Activated CD4-positive, alpha-beta T cell treated with anti-CD3 and anti-CD28 coated beads, Interleukin-2, amount 10 ng/mL, durations not matched to agents 24 days and 14 days (primary cell): Measurements from ENCODE around the gene ZC3H11A. TPM values are rescaled to one million over a fixed set of nuclear protein-coding genes. Genes with fewer than 3 reads are reported as not detected.

ENCODE experiments used
- DNase-seq: peaks from one replicate; pipeline ENCODE4 v3.0.0; 2022
- H3K27ac Mint-ChIP-seq: one replicate; pipeline ENCODE4 v1.8.0; 2022; ENCODE audit warnings: mild to moderate bottlenecking, mixed read lengths
- H3K27me3 Mint-ChIP-seq: one replicate; pipeline ENCODE4 v1.8.0; 2022; ENCODE audit warnings: mixed read lengths
- H3K36me3 Mint-ChIP-seq: one replicate; pipeline ENCODE4 v1.8.0; 2022; ENCODE audit warnings: low read depth, mild to moderate bottlenecking, mixed read lengths
- H3K4me1 Mint-ChIP-seq: one replicate; pipeline ENCODE4 v1.8.0; 2021; ENCODE audit warnings: mixed read lengths
- H3K4me3 Mint-ChIP-seq: one replicate; pipeline ENCODE4 v1.8.0; 2022; ENCODE audit warnings: mild to moderate bottlenecking, moderate library complexity, mixed read lengths
- H3K9me3 Mint-ChIP-seq: one replicate; pipeline ENCODE4 v1.8.0; 2021; ENCODE audit warnings: mixed read lengths
- intact Hi-C: fragments of 100-400 bp; cut with micrococcal nuclease; formaldehyde crosslinking; loops from one replicate; pipeline ENCODE4 v1.15.1; 2023
- total RNA-seq: library from RNA; stranded (reverse); gene quantifications from 2 replicates; pipeline ENCODE4 v1.2.3, GENCODE V29; 2022

Gene ZC3H11A
- total RNA-seq, 1 donor from 2014 or later = 83.9 TPM

DNA sequence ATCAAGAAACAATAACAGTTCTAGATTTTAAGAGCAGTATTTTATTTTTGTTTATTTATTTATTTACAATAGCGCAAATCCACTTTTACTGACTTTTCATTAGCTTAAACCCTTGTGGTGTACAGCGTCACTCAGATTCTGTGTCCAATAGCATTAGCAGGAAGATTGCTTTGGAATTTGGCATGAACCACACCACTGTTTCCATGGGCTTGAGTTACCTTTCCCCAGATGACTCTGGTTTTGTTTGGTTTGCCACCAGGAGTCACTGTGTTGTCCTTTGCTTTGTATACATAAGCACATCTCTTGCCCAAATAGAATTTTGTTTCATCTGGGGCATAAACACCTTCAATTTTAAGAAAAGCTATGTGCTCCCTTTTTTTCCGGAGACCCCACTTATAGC, 40.1 kb downstream of the ZC3H11A start:
- H3K4me3 Mint-ChIP-seq = no peak overlapping the region
- no peaks in the 10 kb centered on the region for H3K9me3 Mint-ChIP-seq
- intact Hi-C loops = loop anchor here (5.0 kb wide), 1 partner anchor 38 kb away; the partner anchor contains the start of genes ZBED6 and ZC3H11A
- peaks cover 64% of the 10 kb centered on the region for H3K36me3 Mint-ChIP-seq
- no peak for DNase-seq
- no peaks in the 10 kb centered on the region for H3K4me1 Mint-ChIP-seq
- no peaks in the 10 kb centered on the region for H3K27me3 Mint-ChIP-seq
- H3K27ac Mint-ChIP-seq = no peak overlapping the region

DNA sequence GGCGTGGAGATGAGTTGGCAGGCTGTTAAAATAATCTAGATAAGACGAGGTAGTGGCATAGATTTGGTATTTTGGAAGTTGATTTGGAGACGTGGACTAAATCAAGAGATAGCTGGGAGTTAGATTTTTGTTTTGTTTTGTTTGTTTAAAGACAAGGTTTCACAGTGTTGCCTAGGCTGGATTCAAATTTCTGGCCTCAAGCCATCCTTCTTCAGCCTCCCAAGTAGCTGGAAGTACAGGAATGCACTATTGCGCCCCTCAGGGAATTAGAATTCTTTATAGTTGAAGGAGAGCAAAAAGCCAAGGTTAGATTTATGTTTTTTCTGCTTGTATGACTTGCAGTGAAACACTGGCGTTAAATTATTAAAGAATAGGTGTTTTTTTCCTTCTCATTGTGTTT, 43.7 kb downstream of the ZC3H11A start:
- no peaks in the 10 kb centered on the region for H3K4me1 Mint-ChIP-seq
- H3K4me3 Mint-ChIP-seq = no peak overlapping the region
- intact Hi-C loops = loop anchor here (5.0 kb wide), 1 partner anchor 42 kb away; the partner anchor contains the start of genes ZBED6 and ZC3H11A
- DNase-seq = no peak
- H3K9me3 Mint-ChIP-seq = no peaks in the 10 kb centered on the region
- no peaks in the 10 kb centered on the region for H3K27me3 Mint-ChIP-seq
- H3K36me3 Mint-ChIP-seq = peaks cover 67% of the 10 kb centered on the region
- H3K27ac Mint-ChIP-seq = no peak overlapping the region

DNA sequence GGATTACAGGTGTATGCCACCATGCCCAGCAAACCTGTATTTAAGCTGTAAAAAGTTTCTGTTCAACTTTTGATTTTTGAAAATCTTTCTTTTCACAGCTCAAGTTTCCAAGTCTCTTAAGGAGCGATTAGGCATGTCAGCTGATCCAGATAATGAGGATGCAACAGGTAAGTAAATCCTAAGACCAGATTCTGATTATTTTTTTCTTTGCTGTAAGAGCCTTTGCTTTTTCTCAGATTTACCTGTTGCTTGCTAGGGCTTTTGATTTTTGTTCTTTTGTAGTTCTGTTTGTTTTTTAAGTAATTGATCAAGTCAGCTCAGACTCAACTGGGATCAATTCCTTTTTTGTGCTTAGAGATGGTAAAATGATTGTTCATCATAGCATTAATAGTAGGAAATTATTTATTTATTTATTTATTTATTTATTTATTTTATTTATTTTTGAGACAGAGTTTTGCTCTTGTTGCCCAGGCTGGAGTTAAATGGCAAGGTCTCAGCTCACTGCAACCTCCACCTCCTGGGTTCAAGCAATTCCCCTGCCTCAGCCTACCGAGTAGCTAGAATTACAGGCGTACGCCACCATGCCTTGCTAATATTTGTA, 44.9 kb downstream of the ZC3H11A start:
- intact Hi-C loops = no loop called here
- Mint-ChIP-seq H3K4me3 (no peak overlapping the region), H3K36me3 (peaks cover 61% of the 10 kb centered on the region), H3K27ac (no peak overlapping the region), H3K4me1 (no peaks in the 10 kb centered on the region), H3K27me3 (no peaks in the 10 kb centered on the region), H3K9me3 (no peaks in the 10 kb centered on the region)
- no peak for DNase-seq

DNA sequence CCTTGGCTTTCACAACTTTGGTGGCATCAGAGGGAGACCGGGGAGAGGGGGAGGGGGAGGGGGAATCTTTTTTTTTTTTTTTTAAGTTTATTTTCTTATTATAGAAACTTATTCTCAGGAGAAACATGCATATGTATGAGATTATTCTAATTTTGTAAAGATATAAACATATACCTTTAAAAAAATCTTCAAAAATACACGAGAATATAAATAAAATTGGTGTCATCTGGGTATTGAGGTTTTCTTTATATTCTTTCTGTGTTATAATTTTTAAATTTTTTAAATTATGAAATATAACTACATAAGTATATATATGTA, 47.1 kb downstream of the ZC3H11A start:
- H3K27ac Mint-ChIP-seq = no peak overlapping the region
- no peaks in the 10 kb centered on the region for H3K4me1 Mint-ChIP-seq
- H3K9me3 Mint-ChIP-seq = no peaks in the 10 kb centered on the region
- intact Hi-C loops = no loop called here
- H3K27me3 Mint-ChIP-seq = no peaks in the 10 kb centered on the region
- H3K36me3 Mint-ChIP-seq = peaks cover 56% of the 10 kb centered on the region
- DNase-seq = no peak
- no peak overlapping the region for H3K4me3 Mint-ChIP-seq

DNA sequence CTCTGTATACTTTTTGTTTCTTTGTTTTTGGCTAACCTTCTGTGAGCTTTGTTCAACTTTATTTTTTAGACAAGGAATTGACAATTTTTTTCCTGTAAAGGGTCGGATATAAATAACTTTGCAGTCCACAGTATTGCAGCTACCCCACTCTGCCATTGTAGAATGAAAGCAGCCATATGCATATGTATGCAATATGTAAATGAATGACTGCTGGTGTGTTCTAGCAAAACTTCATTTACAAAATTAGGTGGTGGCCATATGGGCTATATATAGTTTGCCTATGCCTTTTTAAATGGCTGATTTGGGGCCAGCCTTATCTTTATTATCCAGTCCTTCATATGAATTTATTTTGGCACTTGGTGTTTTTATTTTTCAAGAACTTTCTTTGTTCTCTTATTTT, 48.0 kb downstream of the ZC3H11A start:
- H3K9me3 Mint-ChIP-seq = no peaks in the 10 kb centered on the region
- peaks cover 53% of the 10 kb centered on the region for H3K36me3 Mint-ChIP-seq
- no peaks in the 10 kb centered on the region for H3K27me3 Mint-ChIP-seq
- H3K4me3 Mint-ChIP-seq = no peak overlapping the region
- DNase-seq = no peak
- H3K27ac Mint-ChIP-seq = no peak overlapping the region
- intact Hi-C loops = no loop called here
- no peaks in the 10 kb centered on the region for H3K4me1 Mint-ChIP-seq

Other genes with a start within 250 kb of the ZC3H11A start
- gene ATP2B4, start 168.8 kb upstream of the ZC3H11A start, total RNA-seq = 32.7 and 33.5 TPM in 2 replicates
- 13.4 and 15.1 TPM in 2 replicates for gene LAX1, start 30.4 kb upstream of the ZC3H11A start, total RNA-seq
- gene ZBED6, start within 50 bp of the ZC3H11A start, total RNA-seq = 19.1 and 21.1 TPM in 2 replicates
- gene SNRPE, start 66.0 kb downstream of the ZC3H11A start, total RNA-seq = 292 and 302 TPM in 2 replicates